A673 (cell line): ENCODE measurements around the gene ZBTB20.

Experiments used
- EZH2 ChIP-seq: fragments of 200-600 bp; sonication (generic); IDR thresholded peaks from 2 replicates; pipeline ENCODE4 v1.6.1; 2017; ENCODE audit warnings: borderline replicate concordance, low read depth, mild to moderate bottlenecking, mixed read lengths, antibody characterized with exemption, low read length; ENCODE audit not compliant: poor library complexity, severe bottlenecking
- TF ChIP-seq, protein P1 (sequence below): fragments of 300-800, 200-600 bp; sonication (generic); conservative IDR thresholded peaks from 2 replicates; pipeline ENCODE4 v1.5.1; 2017; ENCODE audit warnings: low read depth, mild to moderate bottlenecking, antibody characterized with exemption, low read length, moderate library complexity, mixed read lengths

DNA sequence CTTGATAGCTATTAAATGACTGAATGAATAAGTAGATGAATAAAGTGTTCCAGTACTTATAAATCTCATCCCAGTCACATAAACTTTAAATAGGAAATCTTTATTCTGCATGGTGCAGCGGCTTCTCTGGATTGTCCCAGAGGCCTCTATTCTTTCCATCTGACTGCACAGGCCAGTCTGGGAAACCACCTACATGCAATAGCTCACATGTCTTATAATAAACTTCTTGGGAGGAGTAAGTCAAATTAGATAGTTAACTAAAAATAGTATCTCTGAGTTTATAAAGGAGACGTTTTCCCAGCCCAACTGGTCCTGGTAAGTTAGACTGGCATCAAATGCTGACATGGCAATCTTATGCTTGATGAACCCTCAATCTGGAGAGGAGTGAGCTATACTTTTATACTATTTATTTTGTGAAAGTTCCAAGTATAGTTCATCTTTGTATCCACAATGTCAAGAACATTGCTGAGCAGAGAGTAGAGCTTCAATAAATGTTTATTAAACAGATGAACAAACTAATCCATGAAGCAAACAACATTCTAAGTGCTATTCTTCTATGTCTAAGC lies 435.7 kb downstream of the ZBTB20 start:
- TF ChIP-seq, protein P1, sequence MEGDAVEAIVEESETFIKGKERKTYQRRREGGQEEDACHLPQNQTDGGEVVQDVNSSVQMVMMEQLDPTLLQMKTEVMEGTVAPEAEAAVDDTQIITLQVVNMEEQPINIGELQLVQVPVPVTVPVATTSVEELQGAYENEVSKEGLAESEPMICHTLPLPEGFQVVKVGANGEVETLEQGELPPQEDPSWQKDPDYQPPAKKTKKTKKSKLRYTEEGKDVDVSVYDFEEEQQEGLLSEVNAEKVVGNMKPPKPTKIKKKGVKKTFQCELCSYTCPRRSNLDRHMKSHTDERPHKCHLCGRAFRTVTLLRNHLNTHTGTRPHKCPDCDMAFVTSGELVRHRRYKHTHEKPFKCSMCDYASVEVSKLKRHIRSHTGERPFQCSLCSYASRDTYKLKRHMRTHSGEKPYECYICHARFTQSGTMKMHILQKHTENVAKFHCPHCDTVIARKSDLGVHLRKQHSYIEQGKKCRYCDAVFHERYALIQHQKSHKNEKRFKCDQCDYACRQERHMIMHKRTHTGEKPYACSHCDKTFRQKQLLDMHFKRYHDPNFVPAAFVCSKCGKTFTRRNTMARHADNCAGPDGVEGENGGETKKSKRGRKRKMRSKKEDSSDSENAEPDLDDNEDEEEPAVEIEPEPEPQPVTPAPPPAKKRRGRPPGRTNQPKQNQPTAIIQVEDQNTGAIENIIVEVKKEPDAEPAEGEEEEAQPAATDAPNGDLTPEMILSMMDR = no peak
- TF ChIP-seq EZH2 = no peak
